Myocyte (in vitro differentiated cells): ENCODE data around the gene KLHL34. TPM values are rescaled to one million over a fixed set of nuclear protein-coding genes. Genes with fewer than 3 reads are reported as not detected.

ENCODE experiments used
- DNase-seq: peaks from one replicate; pipeline ENCODE4 v3.0.0-alpha.2; 2012; ENCODE audit warnings: low read depth
- polyA plus RNA-seq: library from polyadenylated mRNA; unstranded; fragments of >200 nt; gene quantifications from one replicate; pipeline ENCODE4 v1.2.1, GENCODE V29; 2012; ENCODE audit warnings: missing spikeins
- total RNA-seq: library from RNA; depleted of rRNA; stranded (reverse); fragments of >200 nt; gene quantifications from 2 replicates; pipeline ENCODE4 v1.2.3, GENCODE V29; 2014

The KLHL34 gene, protein sequence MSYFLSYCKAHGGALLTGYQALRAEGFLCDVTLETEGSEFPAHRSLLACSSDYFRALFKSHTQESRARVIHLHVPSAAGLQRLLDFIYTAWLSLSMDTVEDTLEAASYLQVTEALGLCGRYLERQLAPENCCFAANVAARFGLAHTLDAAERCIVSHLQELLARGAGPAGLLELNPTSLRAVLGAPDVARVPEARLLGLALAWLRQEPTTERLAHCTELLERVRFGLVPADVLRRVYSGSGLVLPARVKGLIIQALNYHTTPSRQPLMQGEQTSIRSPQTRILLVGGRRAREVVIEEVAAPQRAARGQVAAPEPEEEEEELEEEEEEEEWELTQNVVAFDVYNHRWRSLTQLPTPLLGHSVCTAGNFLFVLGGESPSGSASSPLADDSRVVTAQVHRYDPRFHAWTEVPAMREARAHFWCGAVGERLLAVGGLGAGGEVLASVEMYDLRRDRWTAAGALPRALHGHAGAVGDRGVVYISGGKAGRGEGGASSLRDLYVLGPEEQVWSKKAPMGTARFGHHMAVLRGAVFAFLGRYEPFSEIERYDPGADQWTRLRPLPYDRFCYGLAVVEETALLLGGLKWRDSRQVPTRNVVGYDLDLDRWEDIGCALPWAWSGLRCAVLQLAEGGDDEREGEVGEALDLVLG
- 0.32 TPM in 1 of 2 replicates, not detected in the other for total RNA-seq
- not detected for polyA plus RNA-seq

DNA sequence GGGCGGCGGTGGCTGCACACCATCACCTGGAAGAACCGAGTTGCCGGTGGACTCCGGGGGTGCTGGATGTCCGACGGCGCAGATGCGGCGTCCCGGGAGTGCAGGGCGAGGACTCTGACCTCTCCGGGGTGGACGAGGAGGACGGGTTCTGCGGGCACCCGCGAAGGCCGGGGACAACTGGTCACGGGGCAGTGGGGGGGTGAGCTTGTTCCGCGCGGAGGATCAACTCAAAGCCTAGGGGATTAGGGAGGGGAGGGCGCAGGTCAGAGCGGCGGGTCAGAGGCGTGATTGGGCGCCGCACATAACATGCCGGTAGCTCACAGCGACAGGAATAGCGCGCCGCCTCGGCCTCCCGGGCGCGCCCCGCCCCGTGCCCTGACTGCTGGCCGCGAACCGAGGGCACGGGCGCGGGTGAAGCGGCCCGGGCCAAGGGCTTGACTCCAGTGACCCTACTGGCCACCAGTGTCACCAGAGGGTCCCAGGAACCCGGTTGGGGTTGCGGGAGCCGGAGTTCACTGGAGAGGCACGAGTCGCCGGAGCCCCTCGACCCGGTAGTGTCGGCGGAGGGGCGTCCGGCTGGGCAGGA is at the start of gene KLHL34:
Gene KLHL34, minus strand, starts transcription at position 179 of the 586 bp plus-strand sequence. CDS start 542 bp downstream, outside the sequence.
- peak; percentile 6 for DNase-seq

GRCh38 chrX:21705225-21705624 is 47.1 kb upstream of the KLHL34 start:
- DNase-seq: no peak

DNA sequence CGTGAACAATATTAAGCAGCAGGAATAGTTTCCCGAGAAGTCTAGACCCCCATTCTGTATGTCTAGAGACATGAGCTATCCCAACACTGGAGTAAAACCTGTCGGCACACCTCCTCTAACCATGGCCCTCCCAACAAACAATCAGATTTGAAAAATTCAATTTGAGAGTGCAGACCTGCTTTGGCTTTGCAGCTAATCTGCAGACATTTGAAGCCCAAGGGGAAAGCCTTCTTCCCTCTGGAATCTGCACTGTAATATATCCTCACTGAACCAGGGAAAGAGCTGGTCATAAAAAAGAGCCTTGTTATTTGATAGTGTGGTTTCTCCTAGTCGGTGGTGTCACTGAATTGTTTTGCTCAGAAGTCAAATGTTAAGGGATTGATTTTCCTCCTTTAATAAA is 44.6 kb upstream of the KLHL34 start:
- DNase-seq: peak; percentile 8

- no peak for DNase-seq
Observed at GRCh38 chrX:21700967-21701366, 42.8 kb upstream of the KLHL34 start.

DNA sequence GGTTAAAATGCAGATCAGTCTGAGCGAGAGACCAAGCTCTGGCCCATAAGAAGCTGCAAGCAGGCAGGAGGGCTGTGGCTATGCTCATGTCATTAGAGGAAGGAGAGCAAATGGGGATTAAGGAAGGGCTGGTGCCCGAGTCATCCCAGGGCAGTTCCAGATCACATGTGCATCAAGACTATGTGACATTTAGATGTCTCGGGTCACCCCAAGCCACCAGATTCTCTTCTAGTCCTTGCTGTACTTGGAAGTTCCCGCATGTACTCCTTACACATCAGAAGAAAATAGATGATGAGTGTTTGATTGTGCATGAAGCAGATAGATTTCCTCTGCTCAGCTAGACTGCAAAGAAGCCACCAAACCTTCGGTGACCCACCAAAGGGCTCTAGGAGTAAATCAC is 42.1 kb upstream of the KLHL34 start:
- peak; percentile 23 for DNase-seq

GRCh38 chrX:21699136-21699535 is 41.0 kb upstream of the KLHL34 start:
- no peak for DNase-seq

GRCh38 chrX:21698272-21698671 is 40.1 kb upstream of the KLHL34 start:
- no peak for DNase-seq

DNA sequence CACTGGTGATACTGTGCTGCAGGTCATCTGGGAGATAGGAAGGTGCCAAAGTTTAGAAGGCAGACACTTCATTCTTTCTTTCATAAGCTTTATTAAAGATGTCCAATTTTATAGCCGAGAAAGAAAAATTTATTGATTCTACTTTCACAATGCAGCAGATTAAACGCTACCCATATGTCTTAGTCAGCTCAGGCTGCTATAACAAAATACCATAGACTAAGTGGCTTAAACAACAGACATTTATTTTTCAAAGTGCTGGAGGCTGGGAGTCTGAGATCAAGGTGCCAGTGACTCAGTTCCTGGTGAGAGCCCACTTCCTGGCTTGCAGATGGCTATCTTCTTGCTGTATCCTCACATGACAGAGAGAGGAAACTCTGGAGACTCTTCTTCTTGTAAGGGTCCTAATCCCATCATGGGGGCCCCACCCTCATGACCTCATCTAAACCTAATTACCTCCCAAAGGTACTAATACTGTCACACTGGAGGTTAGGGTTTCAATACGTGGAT is 33.4 kb upstream of the KLHL34 start:
- no peak for DNase-seq

GRCh38 chrX:21683941-21684340 is 25.8 kb upstream of the KLHL34 start:
- DNase-seq: peak; percentile 14

DNA sequence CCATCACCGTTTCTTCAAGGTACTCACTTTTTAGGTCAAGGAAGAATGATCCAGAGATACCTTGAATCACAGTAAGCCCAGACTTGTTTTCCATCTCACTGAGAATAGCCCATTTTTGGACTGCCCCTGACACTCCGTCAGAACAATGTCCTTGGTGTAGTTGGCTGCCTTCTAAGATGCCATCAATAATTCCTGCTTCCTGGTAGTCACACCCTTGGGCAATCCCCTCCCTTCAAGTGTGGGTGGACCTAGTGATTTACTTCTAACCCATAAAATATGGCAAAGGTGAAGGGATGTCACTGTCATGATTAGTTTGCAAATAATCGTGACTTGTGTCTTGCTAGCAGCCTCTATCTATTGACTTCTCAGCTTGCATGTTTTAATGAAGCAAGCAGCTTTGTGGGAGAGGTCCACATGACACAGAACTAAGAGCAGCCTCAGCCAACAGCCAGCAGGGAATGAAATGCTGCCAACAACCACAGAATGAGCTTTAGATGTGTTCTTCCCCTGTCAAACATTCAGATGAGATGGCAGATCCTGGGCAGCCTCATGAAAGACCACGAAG is 20.0 kb upstream of the KLHL34 start:
- no peak for DNase-seq

DNA sequence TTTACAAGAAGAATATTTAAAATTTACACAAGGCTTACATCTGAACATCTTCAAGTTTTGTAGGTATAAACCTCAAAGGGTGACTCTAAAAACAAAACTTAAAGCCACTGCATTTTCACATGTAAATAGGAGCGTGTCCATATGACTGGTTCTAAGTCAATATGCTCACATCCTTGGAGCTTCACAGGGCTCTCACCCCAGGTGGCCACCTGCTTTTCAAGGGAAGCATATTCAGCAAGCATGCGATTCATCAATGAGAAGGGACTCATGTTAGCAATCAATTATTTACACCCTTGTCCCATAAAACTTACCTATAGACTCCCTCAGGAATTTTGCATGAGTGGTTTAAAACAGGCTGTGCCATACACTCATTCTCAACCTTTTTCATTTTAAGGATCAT is 17.8 kb upstream of the KLHL34 start:
- no peak for DNase-seq

GRCh38 chrX:21674430-21675186 is 16.5 kb upstream of the KLHL34 start:
- no peak for DNase-seq

- peak; percentile 66 for DNase-seq
Observed at GRCh38 chrX:21666679-21667078, 8.5 kb upstream of the KLHL34 start.

GRCh38 chrX:21666252-21666651 is 8.1 kb upstream of the KLHL34 start:
- DNase-seq: peak; percentile 24

DNA sequence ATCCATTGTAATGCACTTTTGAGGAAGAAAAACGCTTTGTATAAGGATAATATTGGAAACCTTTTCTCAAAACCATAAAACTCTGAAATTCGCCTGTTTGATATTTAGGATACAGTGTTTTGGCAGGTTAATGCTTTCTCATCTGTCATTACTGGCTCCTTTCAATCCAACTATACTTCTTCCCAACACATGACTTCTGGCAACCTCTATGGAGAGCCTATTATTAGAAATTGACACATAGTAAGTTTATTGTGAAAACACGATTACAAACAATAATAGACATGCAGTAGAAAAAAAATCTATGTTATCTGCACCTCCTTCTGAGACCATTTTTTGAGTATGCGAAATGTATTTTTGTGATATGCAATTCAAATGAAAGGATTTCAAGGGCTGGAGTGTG is 4.6 kb upstream of the KLHL34 start:
- no peak for DNase-seq

- no peak for DNase-seq
Observed at GRCh38 chrX:21661316-21661715, 3.2 kb upstream of the KLHL34 start.

- no peak for DNase-seq
Observed at GRCh38 chrX:21660156-21660555, 2.0 kb upstream of the KLHL34 start.

- DNase-seq: no peak
Observed at GRCh38 chrX:21659320-21659719, 1.2 kb upstream of the KLHL34 start.

DNA sequence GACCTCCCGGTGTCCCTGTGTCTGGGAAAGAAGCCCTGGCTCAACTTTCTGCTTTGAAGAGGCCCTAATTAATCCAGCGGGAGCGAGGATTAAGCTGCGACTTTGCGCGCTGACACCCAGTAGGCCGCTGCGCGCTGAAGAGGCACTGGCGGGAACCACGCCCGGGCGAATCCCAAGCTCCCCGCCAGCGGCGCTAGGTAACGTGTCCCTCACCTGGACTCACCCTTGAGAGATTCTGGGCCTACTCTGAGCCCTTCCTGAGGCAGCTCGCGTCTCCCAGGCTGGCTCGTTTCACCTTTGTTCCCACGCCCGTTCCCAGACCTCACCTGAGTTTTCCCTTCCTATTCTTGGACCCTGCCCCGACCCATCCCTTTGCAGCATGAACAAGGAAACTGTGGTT is 616 bp upstream of the KLHL34 start:
- no peak for DNase-seq

- no peak for DNase-seq
Observed at GRCh38 chrX:21657318-21658151, 595 bp downstream of the KLHL34 start.
